ENCODE measurements around the gene DEK.

DNA sequence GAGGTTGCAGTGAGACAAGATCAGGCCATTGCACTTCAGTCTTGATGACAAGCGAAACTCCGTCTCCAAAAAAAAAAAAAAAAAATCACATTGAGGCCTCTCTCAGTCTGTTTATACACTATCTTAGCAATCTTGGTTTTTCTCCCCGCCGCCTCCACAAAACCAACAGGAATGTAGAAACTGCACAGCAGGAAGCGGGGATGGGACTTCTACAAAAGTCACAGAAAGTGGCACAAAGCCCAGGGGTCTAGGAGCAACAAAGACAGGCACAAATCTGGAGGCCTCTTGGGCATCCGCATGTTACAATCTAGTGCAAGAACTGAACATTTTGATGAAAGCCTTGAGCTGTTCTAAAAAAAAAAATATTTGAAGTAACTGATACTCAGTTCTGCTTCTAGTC is 60.5 kb downstream of the DEK start:
- no peak for TF ChIP-seq YY1 (IDR thresholded peaks at IDR 0.05; ENCODE audit: insufficient read depth, insufficient replicate concordance, low read depth, low read length)
- TF ChIP-seq, protein P1, sequence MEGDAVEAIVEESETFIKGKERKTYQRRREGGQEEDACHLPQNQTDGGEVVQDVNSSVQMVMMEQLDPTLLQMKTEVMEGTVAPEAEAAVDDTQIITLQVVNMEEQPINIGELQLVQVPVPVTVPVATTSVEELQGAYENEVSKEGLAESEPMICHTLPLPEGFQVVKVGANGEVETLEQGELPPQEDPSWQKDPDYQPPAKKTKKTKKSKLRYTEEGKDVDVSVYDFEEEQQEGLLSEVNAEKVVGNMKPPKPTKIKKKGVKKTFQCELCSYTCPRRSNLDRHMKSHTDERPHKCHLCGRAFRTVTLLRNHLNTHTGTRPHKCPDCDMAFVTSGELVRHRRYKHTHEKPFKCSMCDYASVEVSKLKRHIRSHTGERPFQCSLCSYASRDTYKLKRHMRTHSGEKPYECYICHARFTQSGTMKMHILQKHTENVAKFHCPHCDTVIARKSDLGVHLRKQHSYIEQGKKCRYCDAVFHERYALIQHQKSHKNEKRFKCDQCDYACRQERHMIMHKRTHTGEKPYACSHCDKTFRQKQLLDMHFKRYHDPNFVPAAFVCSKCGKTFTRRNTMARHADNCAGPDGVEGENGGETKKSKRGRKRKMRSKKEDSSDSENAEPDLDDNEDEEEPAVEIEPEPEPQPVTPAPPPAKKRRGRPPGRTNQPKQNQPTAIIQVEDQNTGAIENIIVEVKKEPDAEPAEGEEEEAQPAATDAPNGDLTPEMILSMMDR (CRISPR knock-in tag; IDR thresholded peaks at IDR 0.05): no peak
- no peak for TF ChIP-seq ZNF138 (CRISPR knock-in tag; IDR thresholded peaks at IDR 0.05; ENCODE audit: low read depth)
- TF ChIP-seq RBM39 (IDR thresholded peaks at IDR 0.05; ENCODE audit: low read depth, low read length, poor library complexity, severe bottlenecking): no peak
- no peak for TF ChIP-seq ESRRA (CRISPR knock-in tag; IDR thresholded peaks at IDR 0.05; ENCODE audit: low read depth)
- no peak for TF ChIP-seq ZNF274 (CRISPR knock-in tag; IDR thresholded peaks at IDR 0.05)
- no peak for TF ChIP-seq SMC3 (IDR thresholded peaks at IDR 0.05; ENCODE audit: low read length)
- no peak for TF ChIP-seq ZNF350 (CRISPR knock-in tag; IDR thresholded peaks at IDR 0.05; ENCODE audit: borderline replicate concordance, low read depth)
- TF ChIP-seq TARDBP (CRISPR knock-in tag; IDR thresholded peaks at IDR 0.05): no peak
- no peak for TF ChIP-seq EZH2 (conservative IDR thresholded peaks at IDR 0.05; ENCODE audit: low read depth, low read length)
